Epithelial cell of prostate (primary cell): Measurements from ENCODE around the gene DEF6.
A peak's percentile ranks its signal among the peaks of the same experiment; 100 is the strongest.

Source experiments
- DNase-seq: peaks from one replicate; pipeline ENCODE4 v3.0.0-alpha.2; 2011; ENCODE audit warnings: low read depth, low spot score
- H3K27ac ChIP-seq: fragments of 450-650 bp; 2 replicates; pipeline ENCODE4 v1.5.1; 2017; ENCODE audit warnings: mild to moderate bottlenecking

Gene DEF6

DNA sequence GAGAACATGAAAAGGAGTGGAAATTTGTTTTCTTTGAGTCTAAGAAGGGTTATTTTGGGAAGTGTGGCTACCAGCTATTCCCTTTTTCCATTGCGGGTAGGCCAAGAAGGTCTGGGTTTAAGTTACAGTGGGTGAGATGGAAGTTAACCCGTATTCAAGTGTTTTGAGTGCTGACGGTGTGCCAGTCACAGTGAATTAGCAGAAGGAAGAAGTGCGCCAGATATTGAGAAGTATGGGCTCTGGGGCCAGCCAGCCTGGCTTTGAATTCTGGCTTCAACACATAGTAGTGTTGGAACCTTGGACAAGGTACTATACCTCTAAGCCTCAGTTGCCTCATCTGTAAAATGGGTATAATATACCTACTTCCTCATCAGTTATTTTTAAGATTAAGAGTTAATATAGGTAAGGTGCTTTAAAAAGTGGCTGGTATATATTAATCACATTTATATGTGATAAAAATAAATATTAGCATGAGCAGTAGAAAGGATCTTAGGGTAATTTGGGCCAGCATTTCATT lies 21.8 kb upstream of the DEF6 start:
- DNase-seq, result no peak
- no peak overlapping the region for H3K27ac ChIP-seq

DNA sequence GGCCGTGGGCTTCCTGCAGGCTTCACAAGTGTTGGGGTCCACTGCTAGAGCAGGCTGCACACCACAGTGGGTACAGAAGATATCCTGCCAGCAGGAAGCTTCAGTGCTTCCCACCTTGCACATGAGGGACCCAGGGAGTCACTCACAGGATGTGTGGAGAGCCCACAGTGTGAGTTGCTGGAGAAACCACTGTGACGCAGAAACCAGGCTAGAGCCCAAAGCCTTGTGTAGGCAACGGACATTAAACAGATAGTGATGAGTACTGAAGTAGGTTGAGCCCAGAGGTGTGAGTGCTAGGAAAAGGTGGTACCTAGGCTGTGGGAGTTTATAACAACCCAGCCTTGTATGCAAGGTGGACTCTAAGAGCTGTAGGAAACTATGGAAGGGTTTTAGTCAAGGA lies 18.9 kb upstream of the DEF6 start:
- DNase-seq, result no peak

DNA sequence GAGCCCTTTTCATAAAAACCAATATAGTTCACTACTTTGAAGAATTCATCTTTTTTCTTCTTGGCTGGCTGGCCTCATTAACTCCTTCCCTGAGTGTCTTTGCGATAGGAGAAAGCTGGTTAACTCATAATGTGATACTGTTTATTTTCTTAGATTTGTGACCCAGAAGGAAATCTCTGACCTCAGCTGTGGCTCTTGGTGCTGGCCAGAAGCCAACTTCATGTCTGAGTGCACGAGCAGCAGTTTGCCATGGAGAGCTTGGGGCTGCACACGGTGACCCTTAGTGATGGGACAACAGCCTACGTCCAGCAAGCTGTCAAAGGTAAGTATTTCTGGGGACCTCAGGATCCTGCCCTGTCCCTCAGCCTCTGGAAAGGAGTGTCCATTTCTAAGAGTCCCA lies 16.7 kb upstream of the DEF6 start:
- no peak for DNase-seq
- H3K27ac ChIP-seq, result no peak overlapping the region

More for the DNA sequence above, 18.9 kb upstream of the DEF6 start:
- H3K27ac ChIP-seq, result no peak overlapping the region

DNA sequence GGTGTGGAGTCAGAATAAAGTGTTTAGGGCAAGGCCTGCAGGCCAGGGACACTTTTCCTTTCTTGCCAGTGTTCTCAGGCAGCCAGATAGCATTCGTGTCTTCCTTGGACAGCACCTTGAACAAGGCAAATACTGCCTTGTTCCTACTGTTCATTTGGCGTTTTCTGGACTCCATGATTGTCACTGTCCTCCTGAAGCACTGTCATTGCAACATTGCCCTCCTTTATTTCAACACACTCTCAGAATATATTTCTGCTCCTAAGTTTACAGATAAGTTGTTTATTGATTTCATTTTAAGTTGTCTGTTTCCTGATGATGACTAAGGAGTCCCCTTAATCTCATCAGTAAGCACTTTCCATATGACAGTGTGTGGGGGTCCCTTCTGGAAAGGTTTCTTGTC lies 15.1 kb upstream of the DEF6 start:
- no peak overlapping the region for H3K27ac ChIP-seq
- no peak for DNase-seq

DNA sequence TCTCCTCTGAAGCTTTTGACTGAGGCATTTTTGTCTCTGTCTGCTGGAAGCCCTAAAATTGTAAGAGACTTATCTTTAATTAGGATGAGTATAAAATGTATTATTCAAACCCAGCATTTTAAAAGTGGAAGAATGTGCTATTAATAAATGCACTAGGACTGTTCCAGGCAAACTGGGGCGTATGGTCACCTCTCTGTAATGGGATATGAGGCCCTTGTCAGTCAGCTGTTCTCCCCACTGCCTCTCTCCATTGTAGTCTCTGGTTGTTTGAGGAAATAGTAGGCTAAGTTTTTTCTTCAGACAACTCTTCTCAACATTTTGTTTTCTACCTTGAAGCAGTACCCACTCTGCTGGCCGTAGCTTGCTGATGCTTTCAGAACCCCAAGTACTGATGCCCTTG lies 14.3 kb upstream of the DEF6 start:
- no peak for DNase-seq
- no peak overlapping the region for H3K27ac ChIP-seq

DNA sequence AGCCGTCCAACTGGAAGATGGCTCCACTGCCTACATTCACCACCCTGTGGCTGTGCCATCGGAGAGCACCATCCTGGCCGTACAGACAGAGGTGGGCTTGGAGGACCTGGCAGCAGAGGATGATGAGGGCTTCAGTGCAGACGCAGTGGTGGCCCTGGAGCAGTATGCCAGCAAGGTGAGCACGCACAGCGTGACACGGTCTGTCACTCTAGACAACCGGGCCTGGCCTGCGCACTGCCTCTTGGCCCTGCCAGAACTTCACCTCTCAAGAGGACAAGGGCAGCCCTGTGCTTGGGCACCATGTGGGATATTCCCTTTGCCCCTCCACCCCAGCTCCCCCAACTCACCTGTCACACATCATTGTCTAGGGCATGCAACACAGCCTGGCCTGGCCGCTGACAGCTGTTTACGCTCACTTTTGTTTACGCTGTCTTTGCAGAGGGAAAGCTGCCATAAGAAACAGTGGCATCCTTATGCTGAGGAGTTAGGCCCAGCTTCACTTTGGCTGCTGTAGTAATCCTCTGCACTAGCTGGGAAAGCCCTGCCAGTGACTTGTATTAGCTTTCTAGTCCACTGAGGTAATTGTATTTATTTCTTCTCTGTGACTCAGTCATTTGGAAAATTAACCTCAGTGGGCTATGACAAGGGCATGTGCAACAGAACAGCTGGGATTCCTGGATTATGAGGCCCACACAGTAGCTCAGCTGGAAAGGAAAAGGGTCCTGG lies 9.8 kb upstream of the DEF6 start:
- H3K27ac ChIP-seq, result no peak overlapping the region
- DNase-seq, result no peak

DNA sequence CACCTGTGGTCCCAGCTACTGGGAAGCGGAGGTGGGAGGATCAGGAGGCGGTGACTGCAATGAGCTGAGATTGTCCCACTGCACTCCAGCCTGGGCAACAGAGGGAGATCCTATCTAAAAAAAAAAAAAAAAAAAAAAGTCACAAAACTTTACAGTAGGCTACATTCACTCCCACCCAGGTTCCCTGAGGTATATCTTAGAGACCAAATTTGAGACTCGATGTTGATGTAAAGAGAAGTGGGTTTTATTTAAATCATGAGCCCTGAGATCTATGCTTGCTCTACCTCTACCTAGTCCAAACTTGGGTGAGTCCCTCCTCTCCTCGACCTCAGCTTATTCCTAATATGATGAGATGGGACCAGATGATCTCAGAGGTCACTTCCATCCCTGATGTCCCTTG lies 8.8 kb upstream of the DEF6 start:
- no peak for DNase-seq
- no peak overlapping the region for H3K27ac ChIP-seq

DNA sequence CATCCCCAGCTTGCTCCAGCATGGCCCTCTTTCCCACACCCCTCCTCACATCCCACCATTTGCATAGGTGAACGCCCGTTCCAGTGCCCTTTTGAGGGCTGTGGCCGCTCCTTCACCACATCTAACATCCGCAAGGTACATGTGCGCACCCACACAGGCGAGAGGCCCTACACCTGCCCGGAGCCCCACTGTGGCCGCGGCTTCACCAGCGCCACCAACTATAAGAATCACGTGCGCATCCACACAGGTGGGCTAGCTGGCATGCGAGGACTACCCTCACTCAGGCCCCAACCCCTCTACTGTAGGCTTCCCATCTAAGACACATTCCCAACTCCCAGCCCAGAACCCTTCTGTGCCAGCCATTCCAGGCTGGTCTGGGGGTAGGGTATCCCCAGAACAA lies 6.1 kb upstream of the DEF6 start:
- no peak overlapping the region for H3K27ac ChIP-seq
- DNase-seq, result no peak

DNA sequence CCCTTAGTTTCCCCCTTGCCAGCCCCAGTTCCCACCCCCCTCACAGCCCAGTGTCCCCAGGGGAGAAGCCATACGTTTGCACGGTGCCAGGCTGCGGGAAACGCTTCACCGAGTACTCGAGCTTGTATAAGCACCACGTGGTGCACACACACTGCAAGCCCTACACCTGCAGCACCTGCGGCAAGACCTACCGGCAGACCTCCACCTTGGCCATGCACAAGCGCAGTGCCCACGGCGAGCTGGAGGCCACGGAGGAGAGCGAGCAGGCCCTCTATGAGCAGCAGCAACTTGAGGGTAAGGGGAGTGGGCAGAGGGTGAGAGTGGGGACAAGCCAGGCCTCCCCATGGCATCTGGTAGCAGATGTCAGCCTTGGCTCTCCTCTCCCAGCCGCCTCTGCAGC lies 5.1 kb upstream of the DEF6 start:
- DNase-seq, result no peak
- H3K27ac ChIP-seq, result no peak overlapping the region

DNA sequence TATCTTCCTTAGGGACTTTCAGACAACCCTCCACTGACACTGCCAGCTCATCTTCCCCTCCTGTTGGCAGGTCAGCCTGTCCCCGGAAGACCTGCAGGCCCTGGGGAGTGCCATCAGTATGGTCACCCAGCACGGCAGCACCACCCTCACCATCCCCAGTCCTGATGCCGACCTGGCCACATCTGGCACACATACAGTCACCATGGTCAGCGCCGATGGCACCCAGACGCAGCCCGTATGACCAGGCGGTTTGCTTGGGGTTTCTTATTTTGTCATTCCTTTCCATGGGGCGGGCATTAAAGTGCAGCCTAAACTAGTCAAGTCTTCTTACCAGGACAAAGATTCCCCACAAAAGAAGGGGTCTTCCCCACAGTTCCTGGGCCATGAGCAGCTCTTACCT lies 3.9 kb upstream of the DEF6 start:
- no peak for DNase-seq
- H3K27ac ChIP-seq, result no peak overlapping the region

DNA sequence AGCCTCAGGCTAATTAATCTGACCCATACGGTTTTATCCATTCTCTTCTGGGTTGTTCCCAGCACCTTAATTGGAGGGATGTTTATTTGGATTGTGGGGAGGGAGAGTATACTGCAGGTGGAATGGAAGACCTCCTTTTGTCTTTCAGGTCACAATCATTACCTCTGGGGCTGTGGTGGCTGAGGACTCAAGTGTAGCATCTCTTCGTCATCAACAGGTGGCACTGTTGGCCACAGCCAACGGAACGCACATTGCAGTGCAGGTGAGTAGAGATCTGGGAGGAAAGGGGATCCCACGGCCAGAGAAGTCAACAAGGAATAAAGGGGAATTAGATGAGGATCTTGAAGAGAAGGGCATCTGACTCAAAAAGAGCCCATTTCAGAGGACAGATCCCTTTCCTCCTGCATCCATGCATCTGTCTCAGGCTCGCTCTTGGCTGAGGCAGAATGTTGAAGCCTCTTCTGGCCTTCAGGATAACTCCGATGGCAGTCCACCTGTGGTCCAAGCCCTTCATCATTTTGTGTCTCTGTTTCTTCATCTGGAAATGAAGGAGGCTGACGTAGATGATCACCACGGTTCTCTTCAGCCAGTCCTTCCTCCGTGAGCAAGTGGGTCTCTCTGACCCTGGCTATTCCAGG lies 3.2 kb upstream of the DEF6 start:
- H3K27ac ChIP-seq, result no peak overlapping the region
- no peak for DNase-seq

DNA sequence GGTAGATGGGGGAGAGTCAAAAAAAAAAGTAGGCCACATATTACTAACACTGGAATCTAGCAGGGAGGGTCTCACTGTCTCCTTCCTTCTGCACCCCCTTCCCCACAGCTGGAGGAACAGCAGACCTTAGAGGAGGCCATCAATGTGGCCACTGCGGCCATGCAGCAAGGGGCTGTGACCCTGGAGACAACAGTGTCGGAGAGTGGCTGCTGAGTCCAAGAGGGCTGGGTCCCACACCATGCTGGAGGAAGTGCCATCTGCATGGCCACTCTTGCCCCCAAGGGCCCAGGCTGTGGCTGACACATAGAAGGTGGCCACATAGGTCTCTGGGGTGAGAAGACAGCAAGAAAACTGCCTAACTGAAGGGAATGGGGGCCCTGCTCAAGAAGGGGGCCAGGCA lies 2.6 kb upstream of the DEF6 start:
- DNase-seq, result no peak

DNA sequence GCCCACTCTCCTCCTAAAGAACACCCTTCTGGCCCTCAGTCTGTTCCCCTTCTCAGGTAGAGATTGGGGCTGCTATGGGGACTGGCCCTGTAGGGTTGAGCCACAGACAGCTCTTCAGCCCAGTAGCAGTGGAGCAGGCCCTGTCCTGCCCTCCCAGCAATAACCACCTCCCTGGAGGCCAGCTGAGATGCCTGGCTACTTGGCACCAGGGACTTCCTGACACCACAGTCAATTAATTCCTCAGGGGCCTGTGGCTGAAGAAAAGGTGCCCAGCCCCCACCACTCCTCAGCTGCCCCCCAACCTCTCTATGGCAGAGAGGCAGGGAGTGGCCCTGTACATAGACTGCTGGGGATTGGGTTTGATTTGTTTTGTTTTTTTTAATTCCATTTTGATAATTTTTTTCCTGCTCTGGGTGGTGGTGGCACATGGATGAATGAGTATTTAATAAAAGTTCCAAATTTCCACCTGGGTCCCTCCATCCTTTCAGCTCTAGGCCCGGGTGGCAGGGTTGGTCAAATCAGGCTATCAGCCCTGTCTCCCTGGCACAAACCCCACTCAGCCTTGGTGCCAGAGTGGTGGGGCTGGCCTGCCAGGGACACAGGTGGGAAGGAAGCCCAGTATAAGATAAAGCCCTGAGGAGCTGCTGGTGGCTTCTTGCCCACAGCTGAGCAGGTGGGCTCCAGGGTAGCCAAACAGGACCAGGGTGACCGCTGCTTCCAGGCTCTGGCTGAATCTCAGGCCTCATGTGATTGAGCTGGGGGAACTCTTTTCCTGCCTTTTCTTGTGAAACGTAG lies 1.9 kb upstream of the DEF6 start:
- H3K27ac ChIP-seq, result no peak overlapping the region

More for the DNA sequence above, 2.6 kb upstream of the DEF6 start:
- no peak overlapping the region for H3K27ac ChIP-seq

DNA sequence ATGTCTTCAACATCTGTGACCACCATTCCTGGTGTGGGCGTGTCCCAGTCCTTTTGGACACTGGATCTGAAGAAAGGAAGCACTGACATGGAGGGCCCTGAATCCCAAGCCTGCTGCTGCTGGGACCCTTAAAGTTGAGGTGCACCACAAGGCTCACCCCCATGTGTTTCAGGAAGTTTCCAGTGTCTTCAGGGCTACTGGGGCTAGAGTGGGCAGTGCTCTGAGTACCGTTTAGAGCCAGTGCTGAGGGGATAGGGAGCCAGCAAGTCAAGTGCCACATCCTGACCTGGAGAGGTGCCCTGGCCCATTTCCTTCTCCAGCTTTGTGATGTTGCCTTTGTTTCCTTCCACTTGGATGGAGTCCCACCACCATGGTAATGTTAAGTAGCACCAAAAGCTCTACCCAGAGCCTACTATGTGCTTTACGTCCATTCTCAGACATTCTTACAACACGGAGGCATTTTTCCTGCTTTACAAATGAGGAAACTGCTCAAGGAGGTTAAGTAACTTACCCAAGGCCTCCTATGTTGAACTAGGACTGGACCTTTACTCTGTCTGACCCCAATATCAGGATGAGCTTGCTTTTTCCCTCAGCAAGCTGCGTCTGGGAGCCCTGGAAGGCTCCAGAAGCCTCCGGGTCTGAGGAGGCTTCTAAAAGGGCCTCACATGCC lies 552 bp upstream of the DEF6 start:
- DNase-seq, result no peak
- H3K27ac ChIP-seq, result peak overlapping the region; percentile 87

More for the DNA sequence above, 1.9 kb upstream of the DEF6 start:
- DNase-seq, result no peak

DNA sequence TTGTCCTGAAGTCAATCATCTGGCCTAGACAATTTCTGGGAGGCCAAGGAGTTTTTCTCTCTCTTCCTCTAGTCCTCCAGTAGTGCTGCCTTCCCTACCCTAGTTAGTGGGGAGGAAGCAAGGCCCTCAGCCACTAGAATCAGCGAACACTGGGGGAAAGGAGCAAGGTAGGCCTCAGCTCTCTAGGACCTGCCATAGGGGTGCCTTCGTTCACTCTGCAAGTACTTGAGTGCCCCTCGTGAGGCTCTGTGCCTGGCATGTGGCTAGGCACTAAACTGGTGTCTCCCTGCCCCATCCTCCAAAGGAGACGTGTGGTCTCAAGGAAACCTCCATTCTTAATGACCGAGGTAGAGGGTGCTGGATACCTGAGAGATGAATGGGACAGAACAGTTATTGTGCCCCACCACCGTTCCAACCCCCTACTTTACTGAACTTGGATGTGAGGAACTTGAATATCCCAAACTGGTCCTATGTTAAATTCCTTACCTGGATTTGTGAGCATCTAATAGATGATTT lies 1.1 kb downstream of the DEF6 start:
- no peak for DNase-seq
- peak overlapping the region; percentile 87 for H3K27ac ChIP-seq

DNA sequence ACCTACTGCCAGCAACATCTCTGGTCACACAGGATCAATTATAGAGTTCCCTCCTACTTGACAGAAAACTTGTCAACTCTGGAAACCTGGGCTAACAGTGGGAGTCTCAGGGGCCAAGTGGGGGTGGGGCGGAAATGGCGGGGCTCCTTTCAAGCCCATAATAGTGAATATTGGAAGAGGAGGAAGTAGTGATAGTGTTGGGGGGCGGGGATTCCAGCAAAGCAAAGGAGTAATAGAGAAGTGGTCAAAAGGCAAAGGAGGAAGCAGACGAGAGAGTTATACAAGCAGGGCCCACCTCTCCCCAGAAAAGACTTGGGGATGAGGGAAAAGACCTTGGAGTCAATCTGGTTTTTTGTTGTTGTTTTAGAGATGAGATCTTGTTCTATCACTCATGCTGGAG lies 2.1 kb downstream of the DEF6 start:
- DNase-seq, result no peak
- no peak overlapping the region for H3K27ac ChIP-seq

DNA sequence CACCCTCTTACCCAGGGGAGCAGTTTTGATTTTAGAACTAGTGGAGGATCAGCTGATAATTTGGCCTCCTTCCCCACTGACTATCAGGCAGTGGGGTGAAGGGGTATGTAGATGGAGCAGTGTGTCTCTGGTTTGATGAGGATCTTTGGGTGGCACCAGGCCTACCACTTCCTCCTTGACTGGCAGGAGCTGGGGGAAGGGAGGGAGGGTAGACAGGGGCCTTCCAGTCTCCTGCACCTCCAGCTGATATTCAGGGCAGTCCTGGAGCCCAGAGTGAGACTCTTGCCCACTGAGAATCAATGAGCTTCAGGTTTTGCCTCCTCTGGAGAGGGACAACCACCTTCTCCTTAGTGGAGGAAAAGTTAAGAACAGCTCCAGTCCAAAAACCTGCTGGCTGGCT lies 3.2 kb downstream of the DEF6 start:
- peak overlapping the region; percentile 85 for H3K27ac ChIP-seq
- DNase-seq, result no peak

DNA sequence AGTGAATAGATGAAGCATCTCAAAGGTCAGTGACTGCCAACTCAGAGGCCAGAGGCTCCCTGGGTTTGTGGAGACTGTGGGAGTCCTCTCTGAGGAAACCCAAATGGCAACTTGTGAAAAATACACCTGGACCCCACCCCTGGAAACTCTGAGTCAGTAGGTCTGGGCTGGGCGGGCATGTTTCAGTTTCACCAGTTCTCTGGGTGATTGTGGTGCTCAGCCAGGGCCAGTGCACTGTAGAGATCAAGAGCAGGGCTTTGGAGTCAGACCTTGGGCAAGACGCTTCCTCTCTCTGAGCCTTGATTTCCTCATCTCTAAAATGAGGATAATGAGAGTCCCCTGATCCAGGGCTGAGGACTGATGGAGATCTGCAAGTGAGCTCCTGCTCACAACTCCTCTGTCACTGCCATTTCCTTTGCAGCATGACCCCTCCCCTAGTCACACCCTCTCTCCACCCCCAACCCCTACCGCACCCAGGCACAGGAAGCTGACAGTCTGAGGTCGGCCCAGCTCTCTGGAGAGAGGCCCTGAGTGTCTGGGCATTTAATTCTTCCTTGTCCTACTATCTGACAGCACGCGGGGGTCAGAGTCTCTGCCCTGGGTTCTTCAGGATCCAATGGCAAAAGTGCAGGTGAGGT lies 5.1 kb downstream of the DEF6 start:
- peak overlapping the region; percentile 85 for H3K27ac ChIP-seq
- peak; percentile 73 for DNase-seq

DNA sequence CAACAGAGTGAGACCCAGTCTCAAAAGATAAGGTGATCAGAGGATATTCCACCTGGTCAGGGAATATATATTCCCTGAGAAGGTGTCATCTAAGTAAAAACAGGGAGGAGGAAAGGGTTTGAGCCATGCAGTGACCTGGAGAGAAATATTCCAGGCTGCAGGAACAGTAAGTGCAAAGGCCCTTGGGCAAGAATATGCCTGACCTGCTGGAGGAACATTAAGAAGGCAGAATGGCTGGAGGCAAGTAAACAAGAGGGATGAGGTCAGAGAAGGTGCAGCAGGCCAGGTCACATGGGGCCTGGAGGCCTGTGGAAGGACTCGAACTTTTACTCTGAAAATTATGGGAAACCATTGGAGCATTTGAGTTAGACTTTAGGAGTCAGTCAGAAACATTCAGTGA lies 6.7 kb downstream of the DEF6 start:
- H3K27ac ChIP-seq, result peak overlapping the region; percentile 85
- DNase-seq, result no peak

DNA sequence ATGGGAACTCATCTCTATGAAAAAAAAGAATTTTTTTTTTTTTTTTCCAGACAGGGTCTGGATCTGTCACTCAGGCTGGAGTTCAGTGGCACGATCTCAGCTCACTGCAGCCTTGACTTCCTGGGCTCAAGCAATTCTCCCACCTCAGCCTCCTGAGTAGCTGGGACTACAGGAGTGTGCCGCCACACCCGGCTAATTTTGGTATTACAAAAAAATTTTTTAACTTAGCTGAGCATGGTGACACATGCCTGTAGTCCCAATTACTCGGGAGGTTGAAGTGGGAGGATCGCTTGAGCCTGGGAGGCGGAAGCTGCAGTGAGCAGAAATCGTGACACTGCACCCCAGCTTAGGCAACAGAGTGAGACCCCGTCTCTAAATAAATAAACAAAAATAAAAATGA lies 7.5 kb downstream of the DEF6 start:
- no peak for DNase-seq

More for the DNA sequence above, 7.5 kb downstream of the DEF6 start:
- no peak overlapping the region for H3K27ac ChIP-seq
